Heart left ventricle (tissue), 13 donors: ENCODE data around the gene CNTRL.

ENCODE experiments used
- CTCF ChIP-seq, 12 donors: fragments of 200-600 bp; sonication (generic) in 4 of 12; IDR thresholded peaks; one replicate each; pipeline versions ENCODE4 v1.5.0 to v1.8.0; 2018 to 2022; ENCODE audit warnings: antibody characterized with exemption in 12 of 12, mild to moderate bottlenecking in 5 of 12
- POLR2A ChIP-seq, 2 donors: fragments of 450-650 bp; IDR thresholded peaks; one replicate each; pipeline ENCODE4 v1.6.1; 2017; ENCODE audit warnings: antibody characterized with exemption in 2 of 2, mild to moderate bottlenecking in 2 of 2, moderate library complexity in 2 of 2
- donor health status: ischemic (EF 13 %, LVEDD 7.1; RV severe dilation, severe dysfunction).
- donor health status: DM: no; HTN: yes; CAD: no.
- donor health status: DM: no; HTN: no; CAD: no.
- donor health status: ischemic (EF 25% LVEDD 6.9; RV normal size, moderate dysfunction).
- donor health status: ischemic (EF 25% LVEDD 5.7; RV mildly dilated, moderate dysfunction).
- donor health status: ischemic (EF 35%, LVEDD 5.7; RV mildly dilated, moderate dysfunction).
- donor health status: nonischemic (EF 11% LVEDD 7.7; RV severe dilation, severe dysfunction).
- donor health status: DM: yes; HTN: yes; CAD: no.
- donor health status: PGD.
- donor health status: ischemic (EF 29% LVEDD 5.4; RV normal size, mild dysfunction).
- donor health status: nonischemic (EF 23%, LVEDD 6.1; RV moderate dilation, normal function).

- TF ChIP-seq CTCF (IDR thresholded peaks at IDR 0.05) (no peak), POLR2A (IDR thresholded peaks at IDR 0.05) (no peak)
Observed at GRCh38 chr9:121218357-121219027, 143.7 kb downstream of the CNTRL start.
